Measurements from ENCODE around the gene ANGPTL8. TPM values are rescaled to one million over a fixed set of nuclear protein-coding genes. Genes with fewer than 3 reads are reported as not detected.

Gene ANGPTL8
- total and polyA plus RNA-seq, 2 of the 13 experiments (the other 11 are each of a cell fraction or from before 2014, with no cell fraction given) = 27.3 to 243 TPM

DNA sequence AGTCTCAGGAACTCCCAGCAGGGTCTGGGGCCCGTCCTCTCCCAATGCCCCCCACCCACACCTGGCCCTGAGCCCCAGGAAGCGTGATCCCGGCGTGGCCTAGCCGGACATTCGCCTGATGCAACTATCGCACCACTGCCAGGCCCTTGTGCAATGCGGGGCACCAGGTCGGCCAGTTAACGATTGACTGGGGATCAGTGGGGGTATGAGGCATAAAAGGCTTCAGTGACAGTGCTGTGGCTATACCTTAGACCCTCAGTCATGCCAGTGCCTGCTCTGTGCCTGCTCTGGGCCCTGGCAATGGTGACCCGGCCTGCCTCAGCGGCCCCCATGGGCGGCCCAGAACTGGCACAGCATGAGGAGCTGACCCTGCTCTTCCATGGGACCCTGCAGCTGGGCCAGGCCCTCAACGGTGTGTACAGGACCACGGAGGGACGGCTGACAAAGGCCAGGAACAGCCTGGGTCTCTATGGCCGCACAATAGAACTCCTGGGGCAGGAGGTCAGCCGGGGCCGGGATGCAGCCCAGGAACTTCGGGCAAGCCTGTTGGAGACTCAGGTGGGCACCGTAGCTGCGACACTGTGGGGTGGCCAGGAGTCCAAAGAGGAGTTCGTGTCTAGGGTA, at the start of gene ANGPTL8 (continued):
- TF ChIP-seq, protein P1, sequence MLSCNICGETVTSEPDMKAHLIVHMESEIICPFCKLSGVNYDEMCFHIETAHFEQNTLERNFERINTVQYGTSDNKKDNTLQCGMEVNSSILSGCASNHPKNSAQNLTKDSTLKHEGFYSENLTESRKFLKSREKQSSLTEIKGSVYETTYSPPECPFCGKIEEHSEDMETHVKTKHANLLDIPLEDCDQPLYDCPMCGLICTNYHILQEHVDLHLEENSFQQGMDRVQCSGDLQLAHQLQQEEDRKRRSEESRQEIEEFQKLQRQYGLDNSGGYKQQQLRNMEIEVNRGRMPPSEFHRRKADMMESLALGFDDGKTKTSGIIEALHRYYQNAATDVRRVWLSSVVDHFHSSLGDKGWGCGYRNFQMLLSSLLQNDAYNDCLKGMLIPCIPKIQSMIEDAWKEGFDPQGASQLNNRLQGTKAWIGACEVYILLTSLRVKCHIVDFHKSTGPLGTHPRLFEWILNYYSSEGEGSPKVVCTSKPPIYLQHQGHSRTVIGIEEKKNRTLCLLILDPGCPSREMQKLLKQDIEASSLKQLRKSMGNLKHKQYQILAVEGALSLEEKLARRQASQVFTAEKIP (CRISPR knock-in tag; IDR thresholded peaks at IDR 0.05; ENCODE audit: borderline replicate concordance) = no peak
- TF ChIP-seq ATM (IDR thresholded peaks at IDR 0.05; ENCODE audit: borderline replicate concordance) = no peak
- TF ChIP-seq, protein P2, sequence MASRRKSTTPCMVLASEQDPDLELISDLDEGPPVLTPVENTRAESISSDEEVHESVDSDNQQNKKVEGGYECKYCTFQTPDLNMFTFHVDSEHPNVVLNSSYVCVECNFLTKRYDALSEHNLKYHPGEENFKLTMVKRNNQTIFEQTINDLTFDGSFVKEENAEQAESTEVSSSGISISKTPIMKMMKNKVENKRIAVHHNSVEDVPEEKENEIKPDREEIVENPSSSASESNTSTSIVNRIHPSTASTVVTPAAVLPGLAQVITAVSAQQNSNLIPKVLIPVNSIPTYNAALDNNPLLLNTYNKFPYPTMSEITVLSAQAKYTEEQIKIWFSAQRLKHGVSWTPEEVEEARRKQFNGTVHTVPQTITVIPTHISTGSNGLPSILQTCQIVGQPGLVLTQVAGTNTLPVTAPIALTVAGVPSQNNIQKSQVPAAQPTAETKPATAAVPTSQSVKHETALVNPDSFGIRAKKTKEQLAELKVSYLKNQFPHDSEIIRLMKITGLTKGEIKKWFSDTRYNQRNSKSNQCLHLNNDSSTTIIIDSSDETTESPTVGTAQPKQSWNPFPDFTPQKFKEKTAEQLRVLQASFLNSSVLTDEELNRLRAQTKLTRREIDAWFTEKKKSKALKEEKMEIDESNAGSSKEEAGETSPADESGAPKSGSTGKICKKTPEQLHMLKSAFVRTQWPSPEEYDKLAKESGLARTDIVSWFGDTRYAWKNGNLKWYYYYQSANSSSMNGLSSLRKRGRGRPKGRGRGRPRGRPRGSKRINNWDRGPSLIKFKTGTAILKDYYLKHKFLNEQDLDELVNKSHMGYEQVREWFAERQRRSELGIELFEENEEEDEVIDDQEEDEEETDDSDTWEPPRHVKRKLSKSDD (CRISPR knock-in tag; IDR thresholded peaks at IDR 0.05; ENCODE audit: low read depth) = peak; percentile 95
- peak; percentile 39 for TF ChIP-seq ASH2L (IDR thresholded peaks at IDR 0.05; ENCODE audit: insufficient read length, low read depth, low read length)
- TF ChIP-seq HNF4G (IDR thresholded peaks at IDR 0.05; ENCODE audit: borderline replicate concordance, low read depth, low read length) = peak; percentile 79
- TF ChIP-seq HNF4G (CRISPR knock-in tag; IDR thresholded peaks at IDR 0.05; ENCODE audit: borderline replicate concordance, low read depth) = peak; percentile 65; the same call in 1 of the 2 replicates
- TF ChIP-seq SNAI1 (CRISPR knock-in tag; IDR thresholded peaks at IDR 0.05; ENCODE audit: borderline replicate concordance) = no peak
- no peak; the same call in 1 of the 2 replicates for TF ChIP-seq ZSCAN20 (CRISPR knock-in tag; IDR thresholded peaks at IDR 0.05; ENCODE audit: borderline replicate concordance)
- peak; percentile 90 for TF ChIP-seq TAF1 (CRISPR knock-in tag; IDR thresholded peaks at IDR 0.05)
- TF ChIP-seq, protein P3, sequence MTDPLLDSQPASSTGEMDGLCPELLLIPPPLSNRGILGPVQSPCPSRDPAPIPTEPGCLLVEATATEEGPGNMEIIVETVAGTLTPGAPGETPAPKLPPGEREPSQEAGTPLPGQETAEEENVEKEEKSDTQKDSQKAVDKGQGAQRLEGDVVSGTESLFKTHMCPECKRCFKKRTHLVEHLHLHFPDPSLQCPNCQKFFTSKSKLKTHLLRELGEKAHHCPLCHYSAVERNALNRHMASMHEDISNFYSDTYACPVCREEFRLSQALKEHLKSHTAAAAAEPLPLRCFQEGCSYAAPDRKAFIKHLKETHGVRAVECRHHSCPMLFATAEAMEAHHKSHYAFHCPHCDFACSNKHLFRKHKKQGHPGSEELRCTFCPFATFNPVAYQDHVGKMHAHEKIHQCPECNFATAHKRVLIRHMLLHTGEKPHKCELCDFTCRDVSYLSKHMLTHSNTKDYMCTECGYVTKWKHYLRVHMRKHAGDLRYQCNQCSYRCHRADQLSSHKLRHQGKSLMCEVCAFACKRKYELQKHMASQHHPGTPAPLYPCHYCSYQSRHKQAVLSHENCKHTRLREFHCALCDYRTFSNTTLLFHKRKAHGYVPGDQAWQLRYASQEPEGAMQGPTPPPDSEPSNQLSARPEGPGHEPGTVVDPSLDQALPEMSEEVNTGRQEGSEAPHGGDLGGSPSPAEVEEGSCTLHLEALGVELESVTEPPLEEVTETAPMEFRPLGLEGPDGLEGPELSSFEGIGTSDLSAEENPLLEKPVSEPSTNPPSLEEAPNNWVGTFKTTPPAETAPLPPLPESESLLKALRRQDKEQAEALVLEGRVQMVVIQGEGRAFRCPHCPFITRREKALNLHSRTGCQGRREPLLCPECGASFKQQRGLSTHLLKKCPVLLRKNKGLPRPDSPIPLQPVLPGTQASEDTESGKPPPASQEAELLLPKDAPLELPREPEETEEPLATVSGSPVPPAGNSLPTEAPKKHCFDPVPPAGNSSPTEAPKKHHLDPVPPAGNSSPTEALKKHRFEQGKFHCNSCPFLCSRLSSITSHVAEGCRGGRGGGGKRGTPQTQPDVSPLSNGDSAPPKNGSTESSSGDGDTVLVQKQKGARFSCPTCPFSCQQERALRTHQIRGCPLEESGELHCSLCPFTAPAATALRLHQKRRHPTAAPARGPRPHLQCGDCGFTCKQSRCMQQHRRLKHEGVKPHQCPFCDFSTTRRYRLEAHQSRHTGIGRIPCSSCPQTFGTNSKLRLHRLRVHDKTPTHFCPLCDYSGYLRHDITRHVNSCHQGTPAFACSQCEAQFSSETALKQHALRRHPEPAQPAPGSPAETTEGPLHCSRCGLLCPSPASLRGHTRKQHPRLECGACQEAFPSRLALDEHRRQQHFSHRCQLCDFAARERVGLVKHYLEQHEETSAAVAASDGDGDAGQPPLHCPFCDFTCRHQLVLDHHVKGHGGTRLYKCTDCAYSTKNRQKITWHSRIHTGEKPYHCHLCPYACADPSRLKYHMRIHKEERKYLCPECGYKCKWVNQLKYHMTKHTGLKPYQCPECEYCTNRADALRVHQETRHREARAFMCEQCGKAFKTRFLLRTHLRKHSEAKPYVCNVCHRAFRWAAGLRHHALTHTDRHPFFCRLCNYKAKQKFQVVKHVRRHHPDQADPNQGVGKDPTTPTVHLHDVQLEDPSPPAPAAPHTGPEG (CRISPR knock-in tag; IDR thresholded peaks at IDR 0.05) = peak; percentile 44; the same call in 1 of the 2 replicates
- TF ChIP-seq RNF2 (conservative IDR thresholded peaks at IDR 0.05; ENCODE audit: low read depth) = peak; percentile 46; the same call in 1 of the 2 replicates
- peak; percentile 77 for TF ChIP-seq RBM39 (IDR thresholded peaks at IDR 0.05; ENCODE audit: low read depth, low read length, poor library complexity, severe bottlenecking)
- peak; percentile 90 for TF ChIP-seq FOXP4 (CRISPR knock-in tag; IDR thresholded peaks at IDR 0.05)
- TF ChIP-seq RFX1 (IDR thresholded peaks at IDR 0.05) = no peak
- peak; percentile 65; the same call in 1 of the 2 replicates for TF ChIP-seq ZNF441 (CRISPR knock-in tag; IDR thresholded peaks at IDR 0.05; ENCODE audit: borderline replicate concordance)
- TF ChIP-seq NPAS2 (CRISPR knock-in tag; IDR thresholded peaks at IDR 0.05; ENCODE audit: borderline replicate concordance) = no peak
- TF ChIP-seq HMG20A (CRISPR knock-in tag; IDR thresholded peaks at IDR 0.05; ENCODE audit: borderline replicate concordance) = peak; percentile 93

All from HepG2 (cell line).